ENCODE measurements around the gene FBLN5. TPM values are rescaled to one million over a fixed set of nuclear protein-coding genes. Genes with fewer than 3 reads are reported as not detected.

Gene FBLN5
- total RNA-seq, 4 donors from 2014 or later, result 19.6 to 36.8 (median 27.3) TPM

- intact Hi-C loops (cut with DNase I; ENCODE audit: low total_unique reads), result loop anchor here (5.0 kb wide), 1 partner anchor 110 kb away; no protein-coding TSS in a partner anchor
- no peaks in the 10 kb centered on the region for H3K9me3 ChIP-seq
- peaks cover 0 to 6% (median 0%) of the 10 kb centered on the region in 3 donors for H3K27me3 ChIP-seq
- peaks cover 0 to 4% of the 10 kb centered on the region in 2 donors for H3K4me1 ChIP-seq
- peak in 1 of 2 donors; percentile 29 for ATAC-seq
- DNase-seq, result peak in 1 of 2 donors; percentile 48
- in situ Hi-C loops (cut with MboI; ENCODE audit: low sequenced_read_pairs in 4 of 4), result no loop called here
- TF ChIP-seq, protein P1, sequence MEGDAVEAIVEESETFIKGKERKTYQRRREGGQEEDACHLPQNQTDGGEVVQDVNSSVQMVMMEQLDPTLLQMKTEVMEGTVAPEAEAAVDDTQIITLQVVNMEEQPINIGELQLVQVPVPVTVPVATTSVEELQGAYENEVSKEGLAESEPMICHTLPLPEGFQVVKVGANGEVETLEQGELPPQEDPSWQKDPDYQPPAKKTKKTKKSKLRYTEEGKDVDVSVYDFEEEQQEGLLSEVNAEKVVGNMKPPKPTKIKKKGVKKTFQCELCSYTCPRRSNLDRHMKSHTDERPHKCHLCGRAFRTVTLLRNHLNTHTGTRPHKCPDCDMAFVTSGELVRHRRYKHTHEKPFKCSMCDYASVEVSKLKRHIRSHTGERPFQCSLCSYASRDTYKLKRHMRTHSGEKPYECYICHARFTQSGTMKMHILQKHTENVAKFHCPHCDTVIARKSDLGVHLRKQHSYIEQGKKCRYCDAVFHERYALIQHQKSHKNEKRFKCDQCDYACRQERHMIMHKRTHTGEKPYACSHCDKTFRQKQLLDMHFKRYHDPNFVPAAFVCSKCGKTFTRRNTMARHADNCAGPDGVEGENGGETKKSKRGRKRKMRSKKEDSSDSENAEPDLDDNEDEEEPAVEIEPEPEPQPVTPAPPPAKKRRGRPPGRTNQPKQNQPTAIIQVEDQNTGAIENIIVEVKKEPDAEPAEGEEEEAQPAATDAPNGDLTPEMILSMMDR (IDR thresholded peaks at IDR 0.05 in 4 of 5, conservative IDR thresholded peaks at IDR 0.05 in 1 of 5), result no peak
- no peak for TF ChIP-seq POLR2A (IDR thresholded peaks at IDR 0.05)
- H3K27ac ChIP-seq, result peak overlapping the region; percentile 25 to 48 (median 34)
- no peak overlapping the region for H3K4me3 ChIP-seq
- H3K36me3 ChIP-seq, result no peaks in the 10 kb centered on the region
Observed at GRCh38 chr14:91897106-91897701, 50.3 kb downstream of the FBLN5 start.

DNA sequence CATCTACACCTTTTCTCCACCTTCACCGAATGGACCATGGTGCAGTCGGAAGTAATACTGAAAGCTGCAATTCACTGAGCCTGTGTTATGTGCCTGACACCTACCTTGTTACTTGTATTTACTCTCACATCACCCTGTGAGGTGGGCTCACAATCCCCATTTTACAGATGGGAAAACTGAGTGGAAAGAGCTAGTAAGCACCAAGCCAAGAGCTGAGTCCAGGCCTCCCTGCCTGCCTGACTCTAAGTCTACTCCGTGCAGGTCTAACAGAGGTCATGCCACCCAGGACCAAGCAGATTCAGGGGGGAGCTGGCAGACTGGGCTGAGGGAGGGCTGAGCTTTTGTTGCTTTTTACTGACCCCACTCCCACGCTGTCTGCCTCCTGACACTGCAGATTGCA lies 51.1 kb downstream of the FBLN5 start:
- Histone ChIP-seq H3K4me1 (peaks cover 0 to 11% of the 10 kb centered on the region in 2 donors), H3K27me3 (peaks cover 0 to 6% (median 0%) of the 10 kb centered on the region in 3 donors), H3K9me3 (no peaks in the 10 kb centered on the region), H3K4me3 (no peak overlapping the region), H3K27ac (peak overlapping the region in 1 of 4 donors; percentile 25), H3K36me3 (no peaks in the 10 kb centered on the region)
- TF ChIP-seq, protein P1 (IDR thresholded peaks at IDR 0.05 in 4 of 5, conservative IDR thresholded peaks at IDR 0.05 in 1 of 5), result no peak
- no peak for TF ChIP-seq POLR2A (IDR thresholded peaks at IDR 0.05)
- DNase-seq (no peak), ATAC-seq (no peak)
- intact Hi-C loops (cut with DNase I; ENCODE audit: low total_unique reads) (loop anchor here (5.0 kb wide), 1 partner anchor 109 kb away; no protein-coding TSS in a partner anchor), in situ Hi-C loops (cut with MboI; ENCODE audit: low sequenced_read_pairs in 4 of 4) (no loop called here)

GRCh38 chr14:91893669-91894068 lies 53.8 kb downstream of the FBLN5 start:
- Histone ChIP-seq H3K4me1 (peaks cover 10% of the 10 kb centered on the region in 2 donors), H3K4me3 (no peak overlapping the region), H3K9me3 (no peaks in the 10 kb centered on the region), H3K27ac (peak overlapping the region in 1 of 4 donors; percentile 0), H3K27me3 (peaks cover 0 to 6% (median 0%) of the 10 kb centered on the region in 3 donors), H3K36me3 (no peaks in the 10 kb centered on the region)
- intact Hi-C loops (cut with DNase I; ENCODE audit: low total_unique reads) (no loop called here), in situ Hi-C loops (cut with MboI; ENCODE audit: low sequenced_read_pairs in 4 of 4) (no loop called here)
- TF ChIP-seq, protein P1 (IDR thresholded peaks at IDR 0.05 in 4 of 5, conservative IDR thresholded peaks at IDR 0.05 in 1 of 5), result no peak
- TF ChIP-seq POLR2A (IDR thresholded peaks at IDR 0.05), result no peak
- no peak for DNase-seq
- ATAC-seq, result no peak

GRCh38 chr14:91893007-91893406 lies 54.5 kb downstream of the FBLN5 start:
- DNase-seq, result no peak
- no peak for ATAC-seq
- intact Hi-C loops (cut with DNase I; ENCODE audit: low total_unique reads) (no loop called here), in situ Hi-C loops (cut with MboI; ENCODE audit: low sequenced_read_pairs in 4 of 4) (no loop called here)
- Histone ChIP-seq H3K9me3 (no peaks in the 10 kb centered on the region), H3K36me3 (no peaks in the 10 kb centered on the region), H3K4me3 (no peak overlapping the region), H3K27me3 (peaks cover 0 to 6% (median 0%) of the 10 kb centered on the region in 3 donors), H3K4me1 (peaks cover 10% of the 10 kb centered on the region in 2 donors), H3K27ac (peak overlapping the region in 1 of 4 donors; percentile 18)
- TF ChIP-seq, protein P1 (IDR thresholded peaks at IDR 0.05 in 4 of 5, conservative IDR thresholded peaks at IDR 0.05 in 1 of 5), result peak in 2 of 5 experiments; percentile 15 to 32
- no peak for TF ChIP-seq POLR2A (IDR thresholded peaks at IDR 0.05)
